HepG2 (cell line): ENCODE data around the gene POGK. TPM values are rescaled to one million over a fixed set of nuclear protein-coding genes. Genes with fewer than 3 reads are reported as not detected.

ENCODE experiments used
- ARNTL ChIP-seq: sonication (generic); formaldehyde crosslinking; IDR thresholded peaks from 2 replicates; pipeline ENCODE4 v1.4.0; 2020; ENCODE audit warnings: mild to moderate bottlenecking, missing genetic modification reagents
- DNMT3B ChIP-seq: conservative IDR thresholded peaks from 2 replicates; pipeline ENCODE4 v1.6.1; 2016; ENCODE audit warnings: missing biosample characterization, control low read depth
- HMG20B ChIP-seq: conservative IDR thresholded peaks from 2 replicates; pipeline ENCODE4 v1.6.1; 2016; ENCODE audit warnings: missing genetic modification reagents, missing compliant biosample characterization
- HNRNPLL ChIP-seq: fragments of 200-400 bp; formaldehyde crosslinking; IDR thresholded peaks from 2 replicates; pipeline ENCODE4 v1.6.1; 2017; ENCODE audit warnings: mild to moderate bottlenecking, low read depth, low read length; ENCODE audit not compliant: poor library complexity, severe bottlenecking
- JUN ChIP-seq: sonication (generic); formaldehyde crosslinking; IDR thresholded peaks from 2 replicates; pipeline ENCODE4 v1.4.0; 2020; ENCODE audit warnings: mild to moderate bottlenecking, missing genetic modification reagents
- KAT8 ChIP-seq: IDR thresholded peaks from 2 replicates; pipeline ENCODE4 v1.6.1; 2016; ENCODE audit warnings: missing genetic modification reagents, missing compliant biosample characterization
- KDM5A ChIP-seq: fragments of 200-600 bp; sonication (generic); IDR thresholded peaks from 2 replicates; pipeline ENCODE4 v1.7.0; 2018; ENCODE audit warnings: antibody characterized with exemption, mild to moderate bottlenecking, low read length, borderline replicate concordance
- MEF2D ChIP-seq: sonication (generic); formaldehyde crosslinking; IDR thresholded peaks from 2 replicates; pipeline ENCODE4 v1.5.1; 2020; ENCODE audit warnings: mild to moderate bottlenecking, missing genetic modification reagents
- YEATS2 ChIP-seq: sonication (generic); formaldehyde crosslinking; IDR thresholded peaks from 2 replicates; pipeline ENCODE4 v1.4.0; 2020; ENCODE audit warnings: missing genetic modification reagents, borderline replicate concordance
- YY1 ChIP-seq: IDR thresholded peaks from 2 replicates; pipeline ENCODE4 v1.6.1; 2011; ENCODE audit warnings: low read length, low read depth, moderate library complexity, mild to moderate bottlenecking; ENCODE audit not compliant: insufficient read depth, insufficient replicate concordance
- ZFP37 ChIP-seq: sonication (generic); formaldehyde crosslinking; IDR thresholded peaks from 2 replicates; pipeline ENCODE4 v1.4.0; 2020; ENCODE audit warnings: missing genetic modification reagents, borderline replicate concordance
- ZNF263 ChIP-seq: sonication (generic); formaldehyde crosslinking; IDR thresholded peaks from 2 replicates; pipeline ENCODE4 v1.4.0; 2020; ENCODE audit warnings: missing genetic modification reagents
- ZNF282 ChIP-seq: fragments of 450-650 bp; IDR thresholded peaks from 2 replicates; pipeline ENCODE4 v1.6.1; 2018; ENCODE audit not compliant: partially characterized antibody
- ZNF501 ChIP-seq: sonication (generic); formaldehyde crosslinking; IDR thresholded peaks from 2 replicates; pipeline ENCODE4 v1.5.1; 2020; ENCODE audit warnings: mild to moderate bottlenecking, moderate library complexity, missing genetic modification reagents
- ZNF605 ChIP-seq: sonication (generic); formaldehyde crosslinking; IDR thresholded peaks from 2 replicates; pipeline ENCODE4 v1.8.0; 2022; ENCODE audit warnings: mild to moderate bottlenecking, missing genetic modification reagents
- ZNF878 ChIP-seq: sonication (generic); formaldehyde crosslinking; IDR thresholded peaks from 2 replicates; pipeline ENCODE4 v1.8.1; 2023; ENCODE audit warnings: mild to moderate bottlenecking, missing genetic modification reagents, moderate library complexity
- ZSCAN21 ChIP-seq: sonication (generic); formaldehyde crosslinking; IDR thresholded peaks from 2 replicates; pipeline ENCODE4 v1.8.0; 2022; ENCODE audit warnings: mild to moderate bottlenecking, missing genetic modification reagents, moderate library complexity, borderline replicate concordance
- polyA plus RNA-seq, 8 experiments: library from polyadenylated mRNA; depleted of rRNA in 3 of 8; stranded (reverse) in 7 of 8; unstranded in 1 of 8; fragments of >200 nt; fragmentation: Illumina TruSeq in 4 of 8; extraction: Trizol in 4 of 8; gene quantifications; 2 replicates each; pipeline versions ENCODE4 v1.2.1 to v1.2.3, GENCODE V29; 2011 to 2016; ENCODE audit warnings: low read depth in 4 of 8, missing spikeins in 1 of 8, mixed read lengths in 1 of 8; ENCODE audit not compliant: insufficient read depth in 1 of 8
- total RNA-seq, 5 experiments: library from RNA; depleted of rRNA; stranded (reverse); fragments of >200 nt; fragmentation: Illumina TruSeq; extraction: Trizol; gene quantifications; 2 replicates each; pipeline ENCODE4 v1.2.3, GENCODE V29; 2016; ENCODE audit warnings: low read depth in 1 of 5
- TF ChIP-seq, protein P1 (sequence below): sonication (generic); formaldehyde crosslinking; IDR thresholded peaks from 2 replicates; pipeline ENCODE4 v1.5.1; 2020; ENCODE audit warnings: mild to moderate bottlenecking, missing genetic modification reagents, moderate library complexity
- TF ChIP-seq, protein P2 (sequence below): sonication (generic); formaldehyde crosslinking; IDR thresholded peaks from 2 replicates; pipeline ENCODE4 v1.8.1; 2023; ENCODE audit warnings: mild to moderate bottlenecking, missing genetic modification reagents
- TF ChIP-seq, protein P3 (sequence below): conservative IDR thresholded peaks from 2 replicates; pipeline ENCODE4 v1.6.1; 2018; ENCODE audit warnings: missing genetic modification reagents
- TF ChIP-seq, protein P4 (sequence below), 2 experiments: sonication (generic) in 1 of 2; formaldehyde crosslinking in 1 of 2; IDR thresholded peaks; 2 replicates each; pipeline versions ENCODE4 v1.4.0 to v1.6.1; 2018 to 2020; ENCODE audit warnings: missing genetic modification reagents in 2 of 2, borderline replicate concordance in 1 of 2, low read depth in 1 of 2, mild to moderate bottlenecking in 1 of 2, missing biosample characterization in 1 of 2

The POGK gene
- total and polyA plus RNA-seq, 2 of the 13 experiments (the other 11 are each of a cell fraction or from before 2014, with no cell fraction given): 4.8 to 16.2 TPM

DNA sequence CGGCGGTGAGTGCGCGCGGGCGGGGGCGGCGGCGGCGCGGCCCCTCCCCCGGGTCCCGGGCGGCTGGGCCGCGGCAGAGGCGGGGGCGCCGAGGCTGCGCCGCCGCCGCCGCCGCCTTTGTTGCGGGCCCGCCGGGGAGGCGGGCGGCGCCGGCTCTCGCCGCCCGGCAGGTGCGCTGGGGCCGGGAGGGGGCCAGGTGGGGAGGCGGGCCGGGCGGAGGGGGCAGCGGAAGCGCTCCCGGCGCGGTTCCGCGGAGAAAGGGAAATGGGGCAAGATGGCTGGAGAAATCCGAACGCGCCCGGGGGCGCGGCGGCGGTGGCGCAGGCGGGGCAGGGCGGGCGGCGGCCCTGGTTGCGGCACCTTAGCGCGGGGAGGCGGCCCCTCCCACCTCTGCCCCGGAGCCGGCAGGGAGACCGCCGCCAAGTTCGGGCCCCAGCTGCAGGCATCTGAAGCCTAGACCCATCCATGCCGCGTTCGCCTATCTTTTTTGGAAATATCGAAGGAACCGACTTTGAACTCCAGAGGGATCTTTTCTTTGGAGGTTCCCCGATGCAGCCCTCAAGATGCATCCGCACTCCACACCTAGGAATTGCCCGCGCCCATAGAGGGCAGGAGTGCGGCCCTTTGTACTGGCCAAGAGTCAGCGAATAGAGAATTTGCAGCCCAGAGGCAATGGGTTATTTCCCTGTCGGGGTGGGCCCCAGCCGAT lies 479 bp downstream of the POGK start (continued):
- TF ChIP-seq, protein P1, sequence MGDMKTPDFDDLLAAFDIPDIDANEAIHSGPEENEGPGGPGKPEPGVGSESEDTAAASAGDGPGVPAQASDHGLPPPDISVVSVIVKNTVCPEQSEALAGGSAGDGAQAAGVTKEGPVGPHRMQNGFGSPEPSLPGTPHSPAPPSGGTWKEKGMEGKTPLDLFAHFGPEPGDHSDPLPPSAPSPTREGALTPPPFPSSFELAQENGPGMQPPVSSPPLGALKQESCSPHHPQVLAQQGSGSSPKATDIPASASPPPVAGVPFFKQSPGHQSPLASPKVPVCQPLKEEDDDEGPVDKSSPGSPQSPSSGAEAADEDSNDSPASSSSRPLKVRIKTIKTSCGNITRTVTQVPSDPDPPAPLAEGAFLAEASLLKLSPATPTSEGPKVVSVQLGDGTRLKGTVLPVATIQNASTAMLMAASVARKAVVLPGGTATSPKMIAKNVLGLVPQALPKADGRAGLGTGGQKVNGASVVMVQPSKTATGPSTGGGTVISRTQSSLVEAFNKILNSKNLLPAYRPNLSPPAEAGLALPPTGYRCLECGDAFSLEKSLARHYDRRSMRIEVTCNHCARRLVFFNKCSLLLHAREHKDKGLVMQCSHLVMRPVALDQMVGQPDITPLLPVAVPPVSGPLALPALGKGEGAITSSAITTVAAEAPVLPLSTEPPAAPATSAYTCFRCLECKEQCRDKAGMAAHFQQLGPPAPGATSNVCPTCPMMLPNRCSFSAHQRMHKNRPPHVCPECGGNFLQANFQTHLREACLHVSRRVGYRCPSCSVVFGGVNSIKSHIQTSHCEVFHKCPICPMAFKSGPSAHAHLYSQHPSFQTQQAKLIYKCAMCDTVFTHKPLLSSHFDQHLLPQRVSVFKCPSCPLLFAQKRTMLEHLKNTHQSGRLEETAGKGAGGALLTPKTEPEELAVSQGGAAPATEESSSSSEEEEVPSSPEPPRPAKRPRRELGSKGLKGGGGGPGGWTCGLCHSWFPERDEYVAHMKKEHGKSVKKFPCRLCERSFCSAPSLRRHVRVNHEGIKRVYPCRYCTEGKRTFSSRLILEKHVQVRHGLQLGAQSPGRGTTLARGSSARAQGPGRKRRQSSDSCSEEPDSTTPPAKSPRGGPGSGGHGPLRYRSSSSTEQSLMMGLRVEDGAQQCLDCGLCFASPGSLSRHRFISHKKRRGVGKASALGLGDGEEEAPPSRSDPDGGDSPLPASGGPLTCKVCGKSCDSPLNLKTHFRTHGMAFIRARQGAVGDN (CRISPR knock-in tag): no peak
- TF ChIP-seq ZNF501 (CRISPR knock-in tag) (no peak), ZNF282 (no peak), YY1 (peak; percentile 79), MEF2D (CRISPR knock-in tag) (no peak), HNRNPLL (peak; percentile 34), KAT8 (CRISPR knock-in tag) (0 out of 2 replicates have a peak, but pooled peaks have one; percentile 18), KDM5A (no peak), DNMT3B (no peak), ARNTL (CRISPR knock-in tag) (no peak), YEATS2 (CRISPR knock-in tag) (0 out of 2 replicates have a peak, but pooled peaks have one; percentile 22), ZSCAN21 (CRISPR knock-in tag) (no peak), JUN (CRISPR knock-in tag) (no peak), ZNF878 (CRISPR knock-in tag) (no peak), ZFP37 (CRISPR knock-in tag) (no peak), ZNF263 (CRISPR knock-in tag) (peak; percentile 38; the same call in 1 of the 2 replicates), HMG20B (no peak), ZNF605 (CRISPR knock-in tag) (no peak)
- TF ChIP-seq, protein P2, sequence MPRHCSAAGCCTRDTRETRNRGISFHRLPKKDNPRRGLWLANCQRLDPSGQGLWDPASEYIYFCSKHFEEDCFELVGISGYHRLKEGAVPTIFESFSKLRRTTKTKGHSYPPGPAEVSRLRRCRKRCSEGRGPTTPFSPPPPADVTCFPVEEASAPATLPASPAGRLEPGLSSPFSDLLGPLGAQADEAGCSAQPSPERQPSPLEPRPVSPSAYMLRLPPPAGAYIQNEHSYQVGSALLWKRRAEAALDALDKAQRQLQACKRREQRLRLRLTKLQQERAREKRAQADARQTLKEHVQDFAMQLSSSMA (CRISPR knock-in tag): no peak
- TF ChIP-seq, protein P3, sequence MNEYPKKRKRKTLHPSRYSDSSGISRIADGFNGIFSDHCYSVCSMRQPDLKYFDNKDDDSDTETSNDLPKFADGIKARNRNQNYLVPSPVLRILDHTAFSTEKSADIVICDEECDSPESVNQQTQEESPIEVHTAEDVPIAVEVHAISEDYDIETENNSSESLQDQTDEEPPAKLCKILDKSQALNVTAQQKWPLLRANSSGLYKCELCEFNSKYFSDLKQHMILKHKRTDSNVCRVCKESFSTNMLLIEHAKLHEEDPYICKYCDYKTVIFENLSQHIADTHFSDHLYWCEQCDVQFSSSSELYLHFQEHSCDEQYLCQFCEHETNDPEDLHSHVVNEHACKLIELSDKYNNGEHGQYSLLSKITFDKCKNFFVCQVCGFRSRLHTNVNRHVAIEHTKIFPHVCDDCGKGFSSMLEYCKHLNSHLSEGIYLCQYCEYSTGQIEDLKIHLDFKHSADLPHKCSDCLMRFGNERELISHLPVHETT (CRISPR knock-in tag): peak; percentile 41; the same call in 1 of the 2 replicates
- TF ChIP-seq, protein P4, sequence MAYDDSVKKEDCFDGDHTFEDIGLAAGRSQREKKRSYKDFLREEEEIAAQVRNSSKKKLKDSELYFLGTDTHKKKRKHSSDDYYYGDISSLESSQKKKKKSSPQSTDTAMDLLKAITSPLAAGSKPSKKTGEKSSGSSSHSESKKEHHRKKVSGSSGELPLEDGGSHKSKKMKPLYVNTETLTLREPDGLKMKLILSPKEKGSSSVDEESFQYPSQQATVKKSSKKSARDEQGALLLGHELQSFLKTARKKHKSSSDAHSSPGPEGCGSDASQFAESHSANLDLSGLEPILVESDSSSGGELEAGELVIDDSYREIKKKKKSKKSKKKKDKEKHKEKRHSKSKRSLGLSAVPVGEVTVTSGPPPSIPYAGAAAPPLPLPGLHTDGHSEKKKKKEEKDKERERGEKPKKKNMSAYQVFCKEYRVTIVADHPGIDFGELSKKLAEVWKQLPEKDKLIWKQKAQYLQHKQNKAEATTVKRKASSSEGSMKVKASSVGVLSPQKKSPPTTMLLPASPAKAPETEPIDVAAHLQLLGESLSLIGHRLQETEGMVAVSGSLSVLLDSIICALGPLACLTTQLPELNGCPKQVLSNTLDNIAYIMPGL (CRISPR knock-in tag; IDR thresholded peaks at IDR 0.05; ENCODE audit: borderline replicate concordance in 1 of 2, low read depth in 1 of 2): peak in 1 of 2 experiments; percentile 22; a peak in 1 of 4 replicates
